ENCODE data around the gene ICE1. TPM values are rescaled to one million over a fixed set of nuclear protein-coding genes. Genes with fewer than 3 reads are reported as not detected.

ICE1 gene
- total and polyA plus RNA-seq, 9 of the 15 experiments (the other 6 are each of a cell fraction or from before 2014, with no cell fraction given) = 4.9 to 47.4 (median 28.2) TPM

DNA sequence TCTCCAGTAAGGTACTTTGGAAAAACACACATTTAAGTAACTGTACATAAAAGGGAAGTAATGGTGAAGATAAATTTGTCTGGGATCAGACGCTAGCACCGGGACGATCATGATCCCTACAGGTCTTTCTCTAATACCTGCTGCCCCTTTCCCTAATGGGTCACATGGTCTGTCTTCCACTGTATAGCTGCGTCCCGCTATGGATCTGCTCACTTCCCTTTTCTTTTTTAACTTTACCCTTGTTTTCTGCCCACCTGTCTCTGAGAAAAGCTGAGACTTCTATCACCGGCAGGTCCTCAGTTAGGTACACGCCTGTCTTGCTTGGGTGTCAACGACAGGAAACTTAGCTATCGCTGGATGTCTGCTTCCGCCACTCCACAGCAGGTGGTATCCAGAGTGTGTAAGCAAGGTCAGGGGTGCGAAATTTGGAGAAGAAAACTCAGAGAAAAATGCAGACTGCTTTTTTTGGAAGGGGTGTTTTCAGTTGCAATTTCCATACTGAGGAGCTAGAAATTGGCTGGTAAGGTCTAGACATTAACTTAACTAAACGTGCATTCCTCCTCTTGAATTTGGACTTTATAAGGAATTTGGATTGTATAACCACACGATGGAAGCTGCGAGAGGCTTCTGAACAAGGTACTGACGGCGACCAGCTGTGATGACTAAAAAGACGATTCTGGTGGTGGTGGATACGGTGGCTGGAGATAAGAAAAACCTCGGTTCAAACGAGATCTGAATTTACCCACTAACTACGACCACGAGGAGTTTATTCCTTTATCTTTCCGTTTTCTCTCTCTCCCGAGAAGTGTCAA, 1.1 kb upstream of the ICE1 start (continued):
- TF ChIP-seq, protein P1, sequence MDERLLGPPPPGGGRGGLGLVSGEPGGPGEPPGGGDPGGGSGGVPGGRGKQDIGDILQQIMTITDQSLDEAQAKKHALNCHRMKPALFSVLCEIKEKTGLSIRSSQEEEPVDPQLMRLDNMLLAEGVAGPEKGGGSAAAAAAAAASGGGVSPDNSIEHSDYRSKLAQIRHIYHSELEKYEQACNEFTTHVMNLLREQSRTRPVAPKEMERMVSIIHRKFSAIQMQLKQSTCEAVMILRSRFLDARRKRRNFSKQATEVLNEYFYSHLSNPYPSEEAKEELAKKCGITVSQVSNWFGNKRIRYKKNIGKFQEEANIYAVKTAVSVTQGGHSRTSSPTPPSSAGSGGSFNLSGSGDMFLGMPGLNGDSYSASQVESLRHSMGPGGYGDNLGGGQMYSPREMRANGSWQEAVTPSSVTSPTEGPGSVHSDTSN (CRISPR knock-in tag; IDR thresholded peaks at IDR 0.05; ENCODE audit: low read depth) = no peak
- TF ChIP-seq, protein P1 (tag; conservative IDR thresholded peaks at IDR 0.05; ENCODE audit: low read depth) = no peak
- TF ChIP-seq NR2F6 (CRISPR knock-in tag; IDR thresholded peaks at IDR 0.05) = no peak
- TF ChIP-seq, protein P2, sequence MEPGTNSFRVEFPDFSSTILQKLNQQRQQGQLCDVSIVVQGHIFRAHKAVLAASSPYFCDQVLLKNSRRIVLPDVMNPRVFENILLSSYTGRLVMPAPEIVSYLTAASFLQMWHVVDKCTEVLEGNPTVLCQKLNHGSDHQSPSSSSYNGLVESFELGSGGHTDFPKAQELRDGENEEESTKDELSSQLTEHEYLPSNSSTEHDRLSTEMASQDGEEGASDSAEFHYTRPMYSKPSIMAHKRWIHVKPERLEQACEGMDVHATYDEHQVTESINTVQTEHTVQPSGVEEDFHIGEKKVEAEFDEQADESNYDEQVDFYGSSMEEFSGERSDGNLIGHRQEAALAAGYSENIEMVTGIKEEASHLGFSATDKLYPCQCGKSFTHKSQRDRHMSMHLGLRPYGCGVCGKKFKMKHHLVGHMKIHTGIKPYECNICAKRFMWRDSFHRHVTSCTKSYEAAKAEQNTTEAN (CRISPR knock-in tag; IDR thresholded peaks at IDR 0.05) = no peak
- no peak for TF ChIP-seq KLF1 (tag; IDR thresholded peaks at IDR 0.05)
- no peak for TF ChIP-seq POLR2G (IDR thresholded peaks at IDR 0.05; ENCODE audit: low read depth, low read length)
- no peak for TF ChIP-seq NUFIP1 (IDR thresholded peaks at IDR 0.05; ENCODE audit: partially characterized antibody)
- TF ChIP-seq E2F3 (CRISPR knock-in tag; IDR thresholded peaks at IDR 0.05) = no peak
- TF ChIP-seq CREB1 (IDR thresholded peaks at IDR 0.05) = no peak
- no peak for TF ChIP-seq CREB1 (CRISPR knock-in tag; IDR thresholded peaks at IDR 0.05)
- no peak for TF ChIP-seq KAT8 (IDR thresholded peaks at IDR 0.05; ENCODE audit: low read depth)
- TF ChIP-seq MEF2D (tag; conservative IDR thresholded peaks at IDR 0.05; ENCODE audit: low read depth) = peak; percentile 28; the same call in 1 of the 2 replicates
- TF ChIP-seq ZNF780A (CRISPR knock-in tag; IDR thresholded peaks at IDR 0.05) = no peak
- TF ChIP-seq KLF13 (tag; IDR thresholded peaks at IDR 0.05; ENCODE audit: borderline replicate concordance, low read depth) = no peak
- TF ChIP-seq BRD9 (IDR thresholded peaks at IDR 0.05; ENCODE audit: low read depth, partially characterized antibody) = peak; percentile 71
- no peak for TF ChIP-seq ZNF347 (CRISPR knock-in tag; IDR thresholded peaks at IDR 0.05; ENCODE audit: low read depth)
- peak; percentile 87 for TF ChIP-seq ZSCAN29 (IDR thresholded peaks at IDR 0.05)
- TF ChIP-seq KAT2B (IDR thresholded peaks at IDR 0.05; ENCODE audit: low read depth, low read length) = no peak
- TF ChIP-seq RBM17 (IDR thresholded peaks at IDR 0.05; ENCODE audit: borderline replicate concordance, low read depth, low read length) = no peak
- TF ChIP-seq, protein P3, sequence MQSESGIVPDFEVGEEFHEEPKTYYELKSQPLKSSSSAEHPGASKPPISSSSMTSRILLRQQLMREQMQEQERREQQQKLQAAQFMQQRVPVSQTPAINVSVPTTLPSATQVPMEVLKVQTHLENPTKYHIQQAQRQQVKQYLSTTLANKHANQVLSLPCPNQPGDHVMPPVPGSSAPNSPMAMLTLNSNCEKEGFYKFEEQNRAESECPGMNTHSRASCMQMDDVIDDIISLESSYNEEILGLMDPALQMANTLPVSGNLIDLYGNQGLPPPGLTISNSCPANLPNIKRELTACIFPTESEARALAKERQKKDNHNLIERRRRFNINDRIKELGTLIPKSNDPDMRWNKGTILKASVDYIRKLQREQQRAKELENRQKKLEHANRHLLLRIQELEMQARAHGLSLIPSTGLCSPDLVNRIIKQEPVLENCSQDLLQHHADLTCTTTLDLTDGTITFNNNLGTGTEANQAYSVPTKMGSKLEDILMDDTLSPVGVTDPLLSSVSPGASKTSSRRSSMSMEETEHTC (IDR thresholded peaks at IDR 0.05) = no peak

All from K562 (cell line).